Adrenal gland (tissue), 5 donors: Measurements from ENCODE around the gene GXYLT1.

ENCODE experiments used
- CTCF ChIP-seq, 6 experiments: fragments of 450-650 bp in 4 of 6; fragments of 200-600 bp in 2 of 6; sonication (generic) in 1 of 6; IDR thresholded peaks; 1 replicate in 5 of 6; 2 replicates in 1 of 6; pipeline versions ENCODE4 v1.5.1 to v1.8.0; 2016 to 2021; ENCODE audit warnings: antibody characterized with exemption in 6 of 6, mild to moderate bottlenecking in 2 of 6, moderate library complexity in 1 of 6
- POLR2A ChIP-seq, 2 donors: fragments of 450-650 bp; IDR thresholded peaks; one replicate each; pipeline ENCODE4 v1.6.1; 2017; ENCODE audit warnings: antibody characterized with exemption in 2 of 2, mild to moderate bottlenecking in 2 of 2, moderate library complexity in 1 of 2
- donor health status: DM: no; HTN: no; CAD: no.

- TF ChIP-seq POLR2A (IDR thresholded peaks at IDR 0.05) (no peak), CTCF (IDR thresholded peaks at IDR 0.05) (no peak)
Measured at GRCh38 chr12:42163913-42164312, 19.2 kb upstream of the GXYLT1 start.
